Fibroblast of skin of left biceps (primary cell): ENCODE data around the gene TFRC.
"Not testable (repeated sequence)": the region's sequence is repeated elsewhere in the genome, so short reads cannot be mapped to it uniquely, and the experiment has no call there.

ENCODE experiments used
- DNase-seq, 2 experiments: peaks; one replicate each; pipeline ENCODE4 v3.0.0-alpha.2; 2013; ENCODE audit warnings: low read depth in 2 of 2

Gene TFRC

GRCh38 chr3:196081834-196082618, at the start of gene TFRC:
Gene TFRC, minus strand, starts transcription at chr3:196082090. Its CDS starts 4,991 bp downstream, at chr3:196077099.
- DNase-seq, result peak; percentile 73 to 82

- no peak for DNase-seq
Observed at GRCh38 chr3:196128172-196128843, 46.4 kb upstream of the TFRC start.

GRCh38 chr3:196127308-196128040, 45.6 kb upstream of the TFRC start:
- DNase-seq, result no peak

GRCh38 chr3:196124608-196125007, 42.7 kb upstream of the TFRC start:
- no peak for DNase-seq

GRCh38 chr3:196122688-196123046, 40.8 kb upstream of the TFRC start:
- DNase-seq, result no peak

GRCh38 chr3:196122021-196122687, 40.3 kb upstream of the TFRC start:
- DNase-seq, result no peak

GRCh38 chr3:196121066-196121465, 39.2 kb upstream of the TFRC start:
- no peak for DNase-seq

- no peak for DNase-seq
Observed at GRCh38 chr3:196120291-196120951, 38.5 kb upstream of the TFRC start.

GRCh38 chr3:196117809-196118208, 35.9 kb upstream of the TFRC start:
- no peak for DNase-seq

- DNase-seq, result no peak
Observed at GRCh38 chr3:196115678-196116083, 33.8 kb upstream of the TFRC start.

- no peak for DNase-seq
Observed at GRCh38 chr3:196111939-196112386, 30.1 kb upstream of the TFRC start.

- no peak for DNase-seq
Observed at GRCh38 chr3:196108075-196108743, 26.3 kb upstream of the TFRC start.

- not testable (repeated sequence) for DNase-seq
Observed at GRCh38 chr3:196104707-196105106, 22.8 kb upstream of the TFRC start.

- not testable (repeated sequence) for DNase-seq
Observed at GRCh38 chr3:196098365-196098980, 16.6 kb upstream of the TFRC start.

GRCh38 chr3:196097373-196098154, 15.7 kb upstream of the TFRC start:
- no peak for DNase-seq

- no peak for DNase-seq
Observed at GRCh38 chr3:196096382-196096953, 14.6 kb upstream of the TFRC start.

- no peak for DNase-seq
Observed at GRCh38 chr3:196093317-196094111, 11.6 kb upstream of the TFRC start.

GRCh38 chr3:196087906-196088305, 6.0 kb upstream of the TFRC start:
- DNase-seq, result no peak

GRCh38 chr3:196082619-196082971, 705 bp upstream of the TFRC start:
- DNase-seq, result no peak
